ENCODE measurements around the gene APOL1.
"Not testable (repeated sequence)": the region's sequence is repeated elsewhere in the genome, so short reads cannot be mapped to it uniquely, and the experiment has no call there.

The APOL1 gene

GRCh38 chr22:36225333-36225922, 27.5 kb upstream of the APOL1 start:
- H3K4me3 ChIP-seq (ENCODE audit: control insufficient read depth, low read depth, low read length): no peak overlapping the region
- no peak for TF ChIP-seq CTCF (conservative IDR thresholded peaks at IDR 0.05; ENCODE audit: control insufficient read depth, insufficient read depth, low read depth, low read length)
- DNase-seq (ENCODE audit: low read depth): no peak

- TF ChIP-seq CTCF (conservative IDR thresholded peaks at IDR 0.05; ENCODE audit: control insufficient read depth, insufficient read depth, low read depth, low read length): no peak
- DNase-seq (ENCODE audit: low read depth): no peak
- H3K4me3 ChIP-seq (ENCODE audit: control insufficient read depth, low read depth, low read length): no peak overlapping the region
Measured at GRCh38 chr22:36226189-36226588, 26.7 kb upstream of the APOL1 start.

- DNase-seq (ENCODE audit: low read depth): no peak
- TF ChIP-seq CTCF (conservative IDR thresholded peaks at IDR 0.05; ENCODE audit: control insufficient read depth, insufficient read depth, low read depth, low read length): no peak
- H3K4me3 ChIP-seq (ENCODE audit: control insufficient read depth, low read depth, low read length): no peak overlapping the region
Measured at GRCh38 chr22:36227396-36227795, 25.5 kb upstream of the APOL1 start.

GRCh38 chr22:36227806-36228205, 25.1 kb upstream of the APOL1 start:
- DNase-seq (ENCODE audit: low read depth): no peak
- no peak overlapping the region for H3K4me3 ChIP-seq (ENCODE audit: control insufficient read depth, low read depth, low read length)
- no peak for TF ChIP-seq CTCF (conservative IDR thresholded peaks at IDR 0.05; ENCODE audit: control insufficient read depth, insufficient read depth, low read depth, low read length)

- H3K4me3 ChIP-seq (ENCODE audit: control insufficient read depth, low read depth, low read length); DNase-seq (ENCODE audit: low read depth): not testable (repeated sequence)
Measured at GRCh38 chr22:36228369-36228768, 24.6 kb upstream of the APOL1 start.

GRCh38 chr22:36228944-36229343, 24.0 kb upstream of the APOL1 start:
- no peak overlapping the region for H3K4me3 ChIP-seq (ENCODE audit: control insufficient read depth, low read depth, low read length)
- no peak for DNase-seq (ENCODE audit: low read depth)
- no peak for TF ChIP-seq CTCF (conservative IDR thresholded peaks at IDR 0.05; ENCODE audit: control insufficient read depth, insufficient read depth, low read depth, low read length)

GRCh38 chr22:36229649-36230048, 23.3 kb upstream of the APOL1 start:
- H3K4me3 ChIP-seq (ENCODE audit: control insufficient read depth, low read depth, low read length): not testable (repeated sequence)

GRCh38 chr22:36231051-36231450, 21.9 kb upstream of the APOL1 start:
- not testable (repeated sequence) for H3K4me3 ChIP-seq (ENCODE audit: control insufficient read depth, low read depth, low read length); DNase-seq (ENCODE audit: low read depth)

More at GRCh38 chr22:36229649-36230048, 23.3 kb upstream of the APOL1 start:
- DNase-seq (ENCODE audit: low read depth): not testable (repeated sequence)
